K562 (cell line): ENCODE data around the gene MRPS35. TPM values are rescaled to one million over a fixed set of nuclear protein-coding genes. Genes with fewer than 3 reads are reported as not detected.
A peak's percentile ranks its signal among the peaks of the same experiment; 100 is the strongest.

Experiments used
- ATF1 ChIP-seq, 2 experiments: fragments of 450-650 bp in 1 of 2; IDR thresholded peaks; 2 replicates each; pipeline ENCODE4 v1.6.1; 2016; ENCODE audit warnings: missing compliant biosample characterization in 1 of 2, missing genetic modification characterization in 1 of 2
- CREB1 ChIP-seq, 2 experiments: sonication (generic) in 1 of 2; formaldehyde crosslinking in 1 of 2; IDR thresholded peaks; 2 replicates each; pipeline versions ENCODE4 v1.6.1 to v1.8.0; 2012 to 2022; ENCODE audit warnings: inconsistent platforms in 1 of 2, mild to moderate bottlenecking in 1 of 2, missing genetic modification reagents in 1 of 2, moderate library complexity in 1 of 2
- HDAC1 ChIP-seq, 2 experiments: fragments of 450-650 bp; IDR thresholded peaks; 2 replicates each; pipeline ENCODE4 v1.6.1; 2016 to 2017; ENCODE audit warnings: inconsistent platforms in 1 of 2, mild to moderate bottlenecking in 1 of 2, moderate library complexity in 1 of 2
- HDAC8 ChIP-seq: fragments of 450-650 bp; IDR thresholded peaks from 2 replicates; pipeline ENCODE4 v1.6.1; 2016; ENCODE audit warnings: mild to moderate bottlenecking, missing genetic modification characterization, moderate library complexity, missing compliant biosample characterization
- JUND ChIP-seq, 2 experiments: IDR thresholded peaks; 2 replicates in 1 of 2; 3 replicates in 1 of 2; pipeline ENCODE4 v1.6.1; 2011; ENCODE audit warnings: borderline replicate concordance in 2 of 2, low read depth in 2 of 2, low read length in 2 of 2, improper control_type of control experiment in 1 of 2, missing biosample characterization in 1 of 2, missing genetic modification characterization in 1 of 2, missing genetic modification reagents in 1 of 2
- SETDB1 ChIP-seq: IDR thresholded peaks from one replicate; pipeline ENCODE4 v1.6.1; 2012; ENCODE audit warnings: low read length, control low read depth, inconsistent platforms
- SMARCA4 ChIP-seq: fragments of 450-650 bp; IDR thresholded peaks from 2 replicates; pipeline ENCODE4 v1.6.1; 2016
- TCF7 ChIP-seq: sonication (generic); IDR thresholded peaks from 2 replicates; pipeline ENCODE4 v1.6.1; 2016; ENCODE audit warnings: antibody characterized with exemption, borderline replicate concordance
- TRIM24 ChIP-seq, 2 experiments: fragments of 450-650 bp; IDR thresholded peaks; 2 replicates each; pipeline ENCODE4 v1.6.1; 2016
- TRIM28 ChIP-seq: fragments of 450-650 bp; IDR thresholded peaks from 2 replicates; pipeline ENCODE4 v1.6.1; 2017
- U2AF1 ChIP-seq: fragments of 200-400 bp; formaldehyde crosslinking; optimal IDR thresholded peaks from 2 replicates; pipeline ENCODE3; 2017; ENCODE audit warnings: mild to moderate bottlenecking, low read depth, low read length, moderate library complexity
- XRCC5 ChIP-seq: fragments of 200-400 bp; formaldehyde crosslinking; IDR thresholded peaks from 2 replicates; pipeline ENCODE4 v1.6.1; 2017; ENCODE audit warnings: low read depth, mild to moderate bottlenecking, low read length
- ZNF239 ChIP-seq: fragments of 250-450 bp; sonication (Bioruptor Pico); IDR thresholded peaks from 2 replicates; pipeline ENCODE4 v1.4.0; 2020; ENCODE audit warnings: mild to moderate bottlenecking
- polyA plus RNA-seq, 8 experiments: library from polyadenylated mRNA; depleted of rRNA in 4 of 8; stranded (reverse) in 5 of 8; unstranded in 3 of 8; fragments of >200 nt; fragmentation: Nextera tagmentation in 2 of 8; fragmentation: Illumina TruSeq in 1 of 8; extraction: Ambion mirVana in 2 of 8; extraction: Trizol in 1 of 8; gene quantifications; 2 replicates each; pipeline versions ENCODE4 v1.2.1 to v1.2.3, GENCODE V29; 2011 to 2014; ENCODE audit warnings: inconsistent platforms in 1 of 8, missing spikeins in 1 of 8
- total RNA-seq, 7 experiments: library from RNA; depleted of rRNA in 6 of 7; stranded (reverse); fragments of >200 nt in 6 of 7; fragmentation: Illumina TruSeq in 2 of 7; extraction: Trizol in 2 of 7; gene quantifications; 2 replicates each; pipeline versions ENCODE4 v1.2.1 to v1.2.3, GENCODE V29; 2011 to 2021; ENCODE audit warnings: low replicate concordance in 1 of 7
- TF ChIP-seq, protein P1 (sequence below), 2 experiments: fragments of 450-650 bp; formaldehyde crosslinking in 1 of 2; IDR thresholded peaks; 2 replicates each; pipeline versions ENCODE4 v1.4.0 to v1.6.1; 2014 to 2020; ENCODE audit warnings: mild to moderate bottlenecking in 2 of 2, borderline replicate concordance in 1 of 2, low read depth in 1 of 2
- TF ChIP-seq, protein P2 (sequence below): fragments of 250-450 bp; sonication (Bioruptor Pico); IDR thresholded peaks from 2 replicates; pipeline ENCODE4 v1.8.0; 2022; ENCODE audit warnings: moderate library complexity, mild to moderate bottlenecking, inconsistent platforms
- TF ChIP-seq, protein P3 (sequence below): fragments of 450-650 bp; IDR thresholded peaks from 2 replicates; pipeline ENCODE4 v1.6.1; 2016

MRPS35 gene
- total and polyA plus RNA-seq, 9 of the 15 experiments (the other 6 are each of a cell fraction or from before 2014, with no cell fraction given) = 79.0 to 183 (median 114) TPM

DNA sequence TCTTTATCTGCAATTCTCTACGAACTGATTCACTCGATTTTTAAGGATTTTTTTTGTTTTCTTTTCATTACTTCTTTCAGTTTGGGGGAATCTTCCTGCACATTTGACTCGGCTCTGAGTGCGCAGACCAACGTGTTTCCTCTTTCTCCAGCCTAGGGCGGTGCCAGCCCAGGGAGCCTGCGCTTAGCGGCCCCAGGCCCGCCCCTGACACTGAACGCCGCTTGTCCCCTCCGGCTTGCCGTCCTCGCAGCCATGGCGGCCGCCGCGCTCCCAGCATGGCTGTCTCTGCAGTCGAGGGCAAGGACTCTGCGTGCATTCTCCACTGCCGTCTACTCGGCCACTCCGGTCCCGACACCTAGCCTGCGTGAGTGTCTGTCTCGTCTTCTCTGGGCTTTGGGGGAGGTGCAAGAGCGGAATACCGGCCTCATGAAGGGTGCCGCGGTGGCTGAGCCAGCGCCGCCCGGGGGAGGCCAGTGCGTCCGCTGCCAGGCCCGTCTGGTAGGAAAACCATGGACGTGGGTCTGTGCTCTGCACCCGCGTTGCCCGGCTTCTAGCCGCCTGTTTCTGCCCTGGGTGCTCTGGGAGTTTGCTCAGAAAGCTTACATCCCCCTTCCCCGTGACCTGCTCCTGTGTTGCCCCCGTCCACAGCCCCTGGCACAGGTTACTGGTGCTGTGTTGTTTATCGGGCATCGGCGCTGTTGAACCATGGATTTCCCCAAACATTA lies at the start of gene MRPS35 (continued):
- TF ChIP-seq, protein P1, sequence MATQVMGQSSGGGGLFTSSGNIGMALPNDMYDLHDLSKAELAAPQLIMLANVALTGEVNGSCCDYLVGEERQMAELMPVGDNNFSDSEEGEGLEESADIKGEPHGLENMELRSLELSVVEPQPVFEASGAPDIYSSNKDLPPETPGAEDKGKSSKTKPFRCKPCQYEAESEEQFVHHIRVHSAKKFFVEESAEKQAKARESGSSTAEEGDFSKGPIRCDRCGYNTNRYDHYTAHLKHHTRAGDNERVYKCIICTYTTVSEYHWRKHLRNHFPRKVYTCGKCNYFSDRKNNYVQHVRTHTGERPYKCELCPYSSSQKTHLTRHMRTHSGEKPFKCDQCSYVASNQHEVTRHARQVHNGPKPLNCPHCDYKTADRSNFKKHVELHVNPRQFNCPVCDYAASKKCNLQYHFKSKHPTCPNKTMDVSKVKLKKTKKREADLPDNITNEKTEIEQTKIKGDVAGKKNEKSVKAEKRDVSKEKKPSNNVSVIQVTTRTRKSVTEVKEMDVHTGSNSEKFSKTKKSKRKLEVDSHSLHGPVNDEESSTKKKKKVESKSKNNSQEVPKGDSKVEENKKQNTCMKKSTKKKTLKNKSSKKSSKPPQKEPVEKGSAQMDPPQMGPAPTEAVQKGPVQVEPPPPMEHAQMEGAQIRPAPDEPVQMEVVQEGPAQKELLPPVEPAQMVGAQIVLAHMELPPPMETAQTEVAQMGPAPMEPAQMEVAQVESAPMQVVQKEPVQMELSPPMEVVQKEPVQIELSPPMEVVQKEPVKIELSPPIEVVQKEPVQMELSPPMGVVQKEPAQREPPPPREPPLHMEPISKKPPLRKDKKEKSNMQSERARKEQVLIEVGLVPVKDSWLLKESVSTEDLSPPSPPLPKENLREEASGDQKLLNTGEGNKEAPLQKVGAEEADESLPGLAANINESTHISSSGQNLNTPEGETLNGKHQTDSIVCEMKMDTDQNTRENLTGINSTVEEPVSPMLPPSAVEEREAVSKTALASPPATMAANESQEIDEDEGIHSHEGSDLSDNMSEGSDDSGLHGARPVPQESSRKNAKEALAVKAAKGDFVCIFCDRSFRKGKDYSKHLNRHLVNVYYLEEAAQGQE (IDR thresholded peaks at IDR 0.05; ENCODE audit: borderline replicate concordance) = no peak
- TF ChIP-seq, protein P1 (CRISPR knock-in tag; IDR thresholded peaks at IDR 0.05; ENCODE audit: low read depth) = peak; percentile 56; the same call in 1 of the 2 replicates
- TF ChIP-seq, protein P2, sequence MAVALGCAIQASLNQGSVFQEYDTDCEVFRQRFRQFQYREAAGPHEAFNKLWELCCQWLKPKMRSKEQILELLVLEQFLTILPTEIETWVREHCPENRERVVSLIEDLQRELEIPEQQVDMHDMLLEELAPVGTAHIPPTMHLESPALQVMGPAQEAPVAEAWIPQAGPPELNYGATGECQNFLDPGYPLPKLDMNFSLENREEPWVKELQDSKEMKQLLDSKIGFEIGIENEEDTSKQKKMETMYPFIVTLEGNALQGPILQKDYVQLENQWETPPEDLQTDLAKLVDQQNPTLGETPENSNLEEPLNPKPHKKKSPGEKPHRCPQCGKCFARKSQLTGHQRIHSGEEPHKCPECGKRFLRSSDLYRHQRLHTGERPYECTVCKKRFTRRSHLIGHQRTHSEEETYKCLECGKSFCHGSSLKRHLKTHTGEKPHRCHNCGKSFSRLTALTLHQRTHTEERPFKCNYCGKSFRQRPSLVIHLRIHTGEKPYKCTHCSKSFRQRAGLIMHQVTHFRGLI (CRISPR knock-in tag) = no peak
- TF ChIP-seq U2AF1 (no peak), HDAC1 (IDR thresholded peaks at IDR 0.05) (peak in 1 of 2 experiments; percentile 98; a peak in 2 of 4 replicates), TCF7 (no peak), TRIM24 (IDR thresholded peaks at IDR 0.05) (no peak), ATF1 (CRISPR knock-in tag; IDR thresholded peaks at IDR 0.05) (no peak), ATF1 (tag; IDR thresholded peaks at IDR 0.05) (peak; percentile 50; the same call in 1 of the 2 replicates), SETDB1 (no peak), HDAC8 (peak; percentile 52; the same call in 1 of the 2 replicates), CREB1 (IDR thresholded peaks at IDR 0.05) (no peak; the same call in 1 of the 2 replicates), CREB1 (CRISPR knock-in tag; IDR thresholded peaks at IDR 0.05) (peak; percentile 44; the same call in 1 of the 2 replicates), TRIM28 (0 out of 2 replicates have a peak, but pooled peaks have one; percentile 17), ZNF239 (CRISPR knock-in tag) (no peak; the same call in 1 of the 2 replicates), SMARCA4 (no peak; the same call in 1 of the 2 replicates), JUND (IDR thresholded peaks at IDR 0.05; ENCODE audit: borderline replicate concordance, low read depth, low read length) (peak; percentile 50; the same call in 1 of the 2 replicates), JUND (tag; IDR thresholded peaks at IDR 0.05; ENCODE audit: borderline replicate concordance, low read depth, low read length) (no peak; the same call in 2 of the 3 replicates), XRCC5 (0 out of 2 replicates have a peak, but pooled peaks have one; percentile 66)
- TF ChIP-seq, protein P3, sequence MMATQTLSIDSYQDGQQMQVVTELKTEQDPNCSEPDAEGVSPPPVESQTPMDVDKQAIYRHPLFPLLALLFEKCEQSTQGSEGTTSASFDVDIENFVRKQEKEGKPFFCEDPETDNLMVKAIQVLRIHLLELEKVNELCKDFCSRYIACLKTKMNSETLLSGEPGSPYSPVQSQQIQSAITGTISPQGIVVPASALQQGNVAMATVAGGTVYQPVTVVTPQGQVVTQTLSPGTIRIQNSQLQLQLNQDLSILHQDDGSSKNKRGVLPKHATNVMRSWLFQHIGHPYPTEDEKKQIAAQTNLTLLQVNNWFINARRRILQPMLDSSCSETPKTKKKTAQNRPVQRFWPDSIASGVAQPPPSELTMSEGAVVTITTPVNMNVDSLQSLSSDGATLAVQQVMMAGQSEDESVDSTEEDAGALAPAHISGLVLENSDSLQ = 0 out of 2 replicates have a peak, but pooled peaks have one; percentile 6
